GM04504 (cell line): ENCODE measurements around the gene NAA16.
A peak's percentile ranks its signal among the peaks of the same experiment; 100 is the strongest.
"Not testable (repeated sequence)": the region's sequence is repeated elsewhere in the genome, so short reads cannot be mapped to it uniquely, and the experiment has no call there.

Source experiments
- DNase-seq: peaks from one replicate; pipeline ENCODE4 v3.0.0-alpha.2; 2012; ENCODE audit warnings: low read depth

NAA16 gene

DNA sequence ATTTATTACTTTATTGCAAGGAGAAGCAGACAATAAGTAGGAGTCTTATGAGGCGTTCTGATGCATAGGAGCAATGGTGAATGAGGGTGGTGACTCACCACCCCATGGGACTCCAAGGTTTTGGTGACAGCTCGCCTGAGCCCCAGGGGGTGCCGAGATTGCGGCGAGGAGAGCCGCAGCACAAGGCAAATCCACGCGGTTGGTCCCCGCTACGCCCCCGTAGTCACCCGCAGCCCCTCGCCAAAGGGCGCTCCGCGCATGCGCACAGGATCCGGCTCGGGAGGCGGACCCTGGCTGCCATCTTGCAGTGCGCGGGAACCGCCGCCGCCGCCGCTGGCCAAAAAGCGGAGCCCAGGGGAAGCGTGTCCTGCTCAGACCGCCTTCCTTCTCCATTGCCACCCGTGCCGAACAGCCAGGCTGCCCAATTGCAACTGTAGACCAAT, at the start of gene NAA16:
Gene NAA16, plus strand, starts transcription at position 305 of the 443 bp plus-strand sequence. CDS start 262 bp downstream, outside the sequence.
- peak; percentile 70 for DNase-seq

DNA sequence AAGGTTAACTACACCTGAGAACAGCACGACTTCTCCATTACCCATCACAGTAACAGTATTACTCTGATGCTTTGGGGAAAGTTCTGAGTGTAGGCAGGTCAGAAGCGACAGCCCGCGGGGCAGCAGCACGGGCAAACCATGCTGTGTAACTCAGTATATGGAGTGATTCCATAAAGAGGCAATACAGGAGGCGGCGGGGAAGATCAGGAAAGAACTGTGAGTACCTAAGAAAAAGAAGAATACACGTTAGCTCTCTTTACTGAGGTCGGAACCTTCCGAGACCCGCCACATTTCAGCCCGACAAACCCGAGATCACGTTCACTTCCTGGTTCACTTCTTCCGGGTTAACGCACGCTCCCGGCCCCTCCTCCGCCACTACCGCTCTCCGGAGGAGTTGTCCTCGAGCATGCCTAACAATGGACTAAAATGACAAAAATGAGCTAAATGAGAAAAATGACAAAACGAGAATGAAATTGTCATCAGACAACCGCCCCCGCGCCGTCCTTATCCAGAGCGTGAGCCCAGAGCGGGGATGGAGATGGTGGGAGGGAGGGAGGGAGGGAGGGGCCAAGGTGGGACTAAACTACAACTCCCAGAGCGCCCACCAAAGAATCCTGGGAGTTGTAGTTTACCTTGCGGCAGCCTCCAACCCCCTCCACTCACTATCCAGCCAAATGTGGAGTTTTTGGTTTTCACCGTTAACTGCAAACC, 47.7 kb upstream of the NAA16 start, which contains the start of gene MTRF1:
Gene MTRF1, minus strand, starts transcription at position 316 of the 711 bp plus-strand sequence. CDS start 2,669 bp downstream, outside the sequence.
- peak; percentile 49 for DNase-seq

DNA sequence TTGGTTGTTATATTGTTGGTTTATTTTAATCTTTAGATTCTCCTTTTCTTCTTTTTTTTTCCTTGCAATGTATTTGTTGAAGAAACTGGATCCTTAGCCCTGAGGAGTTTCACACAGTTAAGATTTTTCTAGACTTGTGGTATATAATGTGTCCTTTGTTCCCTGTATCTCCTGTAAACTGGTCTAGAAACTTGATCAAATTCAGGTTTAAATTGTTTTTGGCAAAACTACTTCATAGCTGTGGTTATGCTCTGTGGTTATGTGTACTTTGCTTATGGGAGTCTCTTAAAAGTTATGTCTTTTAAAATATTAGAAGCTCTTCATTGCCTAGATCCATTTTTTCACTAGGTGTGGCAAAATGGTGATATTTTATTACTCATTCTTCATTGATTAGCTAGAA, 44.0 kb upstream of the NAA16 start:
- no peak for DNase-seq

DNA sequence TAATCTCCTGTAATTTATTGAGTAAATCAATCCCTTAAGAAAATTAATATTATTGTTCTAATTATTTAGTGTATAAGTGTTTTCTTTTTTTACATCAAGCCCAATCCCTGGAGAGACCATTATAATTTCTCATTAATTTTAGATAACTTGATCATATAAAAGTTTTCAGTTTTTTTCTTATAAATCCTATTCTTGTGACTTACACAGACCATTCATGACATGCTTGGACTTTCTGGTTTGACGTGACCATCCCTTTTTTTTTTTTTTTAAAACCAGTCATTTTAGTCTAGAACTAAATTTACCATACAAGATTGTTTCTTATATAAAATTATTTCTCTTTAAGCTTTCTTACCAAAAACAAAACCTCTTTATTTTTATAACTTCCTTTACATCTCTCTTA, 42.3 kb upstream of the NAA16 start:
- DNase-seq = no peak

DNA sequence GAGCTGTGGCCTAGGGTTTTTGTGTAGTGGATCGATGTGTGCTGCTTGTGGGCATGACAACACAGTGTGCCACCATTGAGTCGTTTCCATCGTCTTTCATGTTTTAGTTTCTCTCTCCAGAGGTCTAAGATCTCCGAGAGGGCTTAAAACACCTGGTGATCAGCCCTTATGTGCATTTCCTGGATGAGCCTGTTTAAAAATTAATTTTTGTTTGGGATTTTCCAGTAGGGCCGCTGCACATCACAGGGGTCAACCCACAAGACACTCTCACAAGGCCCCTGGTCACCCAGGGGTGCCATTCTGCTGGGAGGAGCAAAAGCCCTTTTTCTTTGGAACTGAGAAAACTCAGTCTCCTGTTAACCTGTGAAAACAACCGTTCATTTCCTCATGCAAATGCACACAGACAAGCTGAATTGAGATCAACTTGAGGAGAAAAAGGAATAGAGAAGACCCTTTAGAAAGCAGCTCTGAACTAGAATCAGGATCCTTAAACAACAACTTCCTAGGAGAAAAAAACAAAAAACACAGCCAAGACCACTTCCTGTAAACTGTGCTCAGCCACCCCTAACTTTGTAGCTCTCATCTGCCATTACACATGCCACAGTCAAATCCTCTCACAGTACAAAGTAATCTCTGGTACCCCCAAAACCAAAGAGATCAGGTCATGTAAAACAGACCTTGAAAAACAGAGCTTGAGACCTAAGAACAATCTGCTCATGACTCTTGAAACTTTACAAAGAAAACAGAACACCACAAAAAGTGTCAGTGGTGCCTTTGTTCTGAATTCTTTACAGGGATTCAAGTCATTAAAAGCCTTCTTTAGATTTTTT, 39.4 kb upstream of the NAA16 start:
- DNase-seq = no peak

DNA sequence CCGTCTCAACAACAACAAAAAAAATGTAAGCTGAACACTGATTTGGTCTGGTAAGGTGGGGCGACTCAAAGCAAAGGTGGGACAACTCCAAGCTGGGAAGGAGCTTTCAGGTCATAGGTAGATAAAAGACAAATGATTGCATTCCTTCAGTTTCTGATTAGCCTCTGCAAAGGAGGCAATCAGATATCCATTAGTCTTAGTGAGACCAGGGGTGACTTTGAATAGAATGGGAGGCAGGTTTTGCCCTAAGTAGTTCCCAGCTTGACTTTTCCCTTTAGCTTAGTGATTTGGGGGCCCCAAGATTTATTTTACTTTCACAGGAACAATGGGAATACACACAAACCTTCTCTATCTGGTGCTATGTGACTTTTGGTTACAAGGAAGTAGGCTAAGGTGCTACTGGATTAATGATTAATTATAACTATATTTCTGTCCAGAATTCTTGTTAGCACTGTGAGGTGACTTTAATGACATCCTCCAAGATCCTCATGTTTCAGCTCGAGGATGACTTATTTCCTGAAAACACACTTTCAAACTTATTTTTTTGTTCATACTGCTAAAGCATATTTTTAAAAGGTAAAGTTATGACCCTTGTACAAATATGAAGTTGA, 37.1 kb upstream of the NAA16 start:
- no peak for DNase-seq

DNA sequence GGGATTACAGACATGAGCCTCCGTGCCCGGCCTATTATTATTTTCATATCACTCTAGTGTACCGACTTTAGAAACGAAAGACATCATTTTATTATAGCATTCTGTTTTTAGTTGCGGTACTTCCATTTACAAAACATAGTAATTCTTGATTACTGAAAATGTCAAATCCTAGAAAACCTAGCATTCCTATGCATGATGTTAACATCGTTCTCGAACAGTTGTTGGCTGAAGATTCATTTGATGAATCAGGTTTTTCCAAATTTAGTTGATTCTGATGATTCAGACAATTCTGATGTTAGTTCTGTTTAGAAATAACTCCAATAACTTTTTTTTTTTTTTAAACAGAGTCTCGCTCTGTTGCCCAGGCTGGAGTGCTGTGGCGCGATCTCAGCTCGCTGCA, 36.2 kb upstream of the NAA16 start:
- DNase-seq = no peak

DNA sequence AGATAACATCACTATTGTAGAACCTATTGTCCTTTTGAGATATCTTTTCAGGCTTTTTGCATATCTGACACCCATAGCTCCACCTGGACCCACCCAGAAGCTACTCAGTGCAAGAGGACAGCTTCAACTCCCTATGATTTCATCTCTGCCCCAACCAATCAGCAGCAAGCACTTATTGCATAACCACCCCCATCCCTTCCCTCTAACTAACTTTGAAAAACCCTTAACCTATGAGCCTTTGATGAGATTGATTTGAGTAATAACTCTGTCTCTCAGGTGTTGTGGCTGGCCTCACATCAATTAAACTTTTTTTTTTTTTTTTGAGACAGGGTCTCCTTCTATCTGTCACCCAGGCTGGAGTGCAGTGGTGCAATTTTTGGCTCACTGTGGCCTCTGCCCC, 34.2 kb upstream of the NAA16 start:
- no peak for DNase-seq

DNA sequence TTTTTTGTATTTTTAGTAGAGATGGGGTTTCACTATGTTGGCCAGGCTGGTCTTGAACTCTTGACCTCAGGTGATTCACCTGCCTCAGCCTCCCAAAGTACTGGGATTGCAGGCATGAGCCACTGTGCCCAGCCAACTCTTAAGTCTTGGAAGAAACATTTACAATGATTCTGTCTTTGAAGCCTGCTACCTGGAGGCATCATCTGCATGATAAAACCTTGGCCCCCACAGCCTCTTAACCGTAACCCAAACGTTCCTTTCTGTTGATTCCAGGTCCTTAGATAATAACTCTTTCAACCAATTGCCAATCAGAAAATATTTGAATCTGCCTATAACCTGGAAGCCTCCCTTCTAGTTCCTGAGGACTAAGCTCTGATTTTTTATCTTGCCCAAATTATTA, 31.9 kb upstream of the NAA16 start:
- not testable (repeated sequence) for DNase-seq

DNA sequence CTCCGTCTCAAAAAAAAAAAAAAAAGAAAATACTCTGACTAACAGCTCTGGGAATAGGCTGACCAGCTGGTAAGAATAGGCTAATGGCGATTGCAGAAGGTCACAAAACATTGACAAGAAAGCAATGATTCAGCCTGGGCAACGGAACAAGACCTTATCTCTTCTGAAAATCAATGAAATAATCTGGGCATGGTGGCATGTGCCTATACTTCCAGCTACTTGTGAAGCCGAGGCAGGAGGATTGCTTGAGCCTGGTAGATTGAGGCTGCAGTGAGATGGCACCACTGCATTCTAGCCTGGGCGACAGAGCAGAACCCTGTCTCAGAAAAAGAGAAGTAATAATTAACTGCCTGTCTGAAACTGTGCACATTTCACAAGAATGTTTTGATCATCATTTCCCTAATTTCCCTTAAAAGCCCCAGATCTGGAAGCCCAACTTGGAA, 28.9 kb upstream of the NAA16 start:
- DNase-seq = no peak

DNA sequence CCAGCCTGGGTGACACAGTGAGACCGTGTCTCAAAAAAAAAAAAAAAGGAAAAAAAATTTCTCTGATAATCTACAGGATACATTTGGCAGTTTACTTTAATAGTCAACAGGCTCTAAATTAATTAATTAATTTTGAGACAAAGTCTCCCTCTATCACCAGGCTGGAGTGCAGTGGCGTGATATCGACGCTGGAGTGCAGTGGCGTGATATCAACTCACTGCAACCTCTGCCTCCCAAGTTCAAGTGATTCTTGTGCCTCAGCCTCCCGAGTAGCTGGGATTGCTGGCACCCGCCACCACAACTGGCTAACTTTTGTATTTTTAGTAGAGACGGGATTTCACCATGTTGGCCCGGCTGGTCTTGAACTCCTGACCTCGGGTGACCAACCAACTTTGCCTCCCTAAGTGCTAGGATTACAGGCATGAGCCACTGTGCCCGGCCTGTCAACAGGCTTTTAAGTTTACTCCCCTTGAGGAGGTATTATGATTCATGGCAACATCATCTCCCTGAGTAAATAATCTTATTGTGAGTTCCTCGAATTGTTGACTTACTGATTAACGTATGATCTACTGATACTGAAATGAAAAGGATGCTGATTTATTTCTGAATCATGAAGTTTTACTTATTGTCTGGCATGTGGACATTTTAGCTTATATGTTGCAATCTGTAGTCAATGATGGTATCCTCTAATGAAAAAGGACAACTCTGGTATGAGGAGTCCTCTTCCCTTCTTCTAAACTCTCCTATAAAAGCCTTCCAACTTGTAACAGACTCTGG, 26.4 kb upstream of the NAA16 start:
- DNase-seq = peak; percentile 68

DNA sequence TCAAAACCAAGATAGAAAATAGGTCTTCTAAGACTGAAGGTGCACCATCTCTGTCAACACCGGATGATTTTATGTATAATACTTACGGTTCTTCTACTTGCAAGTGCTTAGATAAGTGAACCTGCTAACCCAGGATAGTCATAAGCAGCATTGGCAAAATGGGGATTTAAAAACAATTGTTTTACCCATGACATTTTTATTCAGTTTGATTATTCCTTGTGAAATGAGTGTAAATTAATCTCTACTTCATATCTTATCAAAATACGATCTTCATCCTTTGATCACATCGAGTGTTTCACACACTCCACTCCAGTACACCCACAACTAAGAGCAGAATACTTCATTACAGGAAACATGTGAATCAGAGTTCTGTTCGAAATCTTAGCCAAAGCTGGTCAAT, 24.7 kb upstream of the NAA16 start:
- DNase-seq = no peak

DNA sequence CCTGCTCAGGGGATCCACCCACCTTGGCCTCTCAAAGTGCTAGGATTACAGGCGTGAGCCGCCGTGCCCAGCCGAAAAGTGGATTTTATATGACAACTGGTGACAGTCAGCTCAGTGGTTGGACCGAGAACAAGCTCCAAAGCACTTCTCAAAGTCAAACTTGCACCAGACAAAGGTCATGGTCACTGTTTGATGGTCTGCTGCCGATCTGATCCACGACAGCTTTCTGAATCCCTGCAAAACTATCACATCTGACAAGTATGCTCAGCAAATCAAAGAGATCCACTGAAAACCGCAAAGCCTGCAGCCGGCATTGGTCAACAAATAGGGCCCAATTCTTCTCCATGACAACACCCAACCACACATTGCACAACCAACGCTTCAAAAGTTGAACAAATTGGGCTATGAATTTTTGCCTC, 21.6 kb upstream of the NAA16 start:
- no peak for DNase-seq

DNA sequence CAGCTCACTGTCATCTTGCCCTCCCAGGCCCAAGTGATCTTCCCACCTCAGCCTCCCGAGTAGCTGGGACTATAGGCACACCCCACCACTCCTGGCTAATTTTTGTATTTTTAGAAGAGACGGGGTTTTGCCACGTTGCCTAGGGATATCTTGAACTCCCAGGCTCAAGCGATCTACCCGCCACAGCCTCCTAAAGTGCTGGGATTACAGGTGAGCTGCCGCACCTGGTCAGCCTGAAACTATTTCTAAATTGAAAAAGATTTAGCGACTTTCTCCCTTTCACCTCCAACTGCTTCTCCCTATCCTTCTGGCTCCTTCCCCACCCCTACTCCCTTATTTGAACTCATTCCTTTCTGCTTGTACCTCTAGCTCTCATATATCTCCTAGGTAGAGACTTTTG, 19.8 kb upstream of the NAA16 start:
- DNase-seq = no peak

DNA sequence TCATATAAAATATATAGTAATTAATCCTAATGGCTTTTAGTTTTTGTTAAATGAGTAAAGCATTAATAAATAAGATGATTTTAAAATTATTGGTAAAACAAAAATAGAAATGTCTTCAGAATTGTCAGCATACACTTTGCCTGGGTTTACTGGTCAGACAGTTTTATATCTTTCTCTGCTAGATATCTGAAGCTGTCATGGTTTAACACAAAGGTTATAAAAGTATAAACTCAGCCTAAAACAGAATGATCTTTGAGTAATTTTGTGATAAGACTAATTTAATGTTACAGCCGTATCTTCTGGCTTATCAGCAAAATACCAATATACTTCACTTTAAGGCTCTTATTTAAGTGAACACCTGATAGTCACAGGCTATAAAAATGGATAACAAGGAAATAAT, 17.8 kb upstream of the NAA16 start:
- no peak for DNase-seq

DNA sequence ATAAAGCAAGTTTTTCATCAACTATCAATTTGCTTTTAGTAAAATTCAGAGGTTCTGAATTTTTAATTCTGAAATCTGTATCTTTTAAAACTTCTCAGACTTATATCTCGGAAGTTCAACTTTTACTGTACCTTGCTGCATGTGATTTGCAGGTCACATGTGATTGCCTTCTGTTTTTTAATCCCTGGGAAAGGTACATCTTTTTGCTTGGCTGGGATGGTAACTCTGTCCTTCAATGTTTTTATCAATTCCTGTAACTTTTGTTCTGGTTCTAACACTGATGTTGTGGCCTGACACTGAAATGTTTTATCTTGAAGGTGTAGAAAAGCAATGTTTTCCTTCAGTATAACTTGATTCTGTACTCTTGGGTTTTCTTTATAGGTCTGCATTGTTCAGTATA, 16.2 kb upstream of the NAA16 start:
- DNase-seq = no peak

DNA sequence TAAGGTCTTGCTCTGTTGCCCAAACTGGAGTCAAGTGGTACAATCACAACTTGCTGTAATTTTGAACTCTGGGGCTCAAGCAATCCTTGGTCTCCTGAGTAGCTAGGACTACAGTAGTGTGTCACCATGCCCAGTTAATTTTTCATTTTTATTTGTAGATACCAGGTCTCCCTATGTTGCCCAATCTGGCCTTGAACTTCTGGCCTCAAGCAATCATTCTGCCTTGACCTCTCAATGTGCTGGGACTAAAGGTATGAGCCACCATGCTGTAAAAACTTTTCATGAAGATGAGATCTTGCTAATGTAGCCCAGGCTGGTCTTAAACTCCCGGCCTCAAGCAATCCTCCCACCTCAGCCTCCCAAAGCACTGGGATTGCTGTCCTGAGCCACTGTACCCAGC, 15.1 kb upstream of the NAA16 start:
- DNase-seq = no peak

DNA sequence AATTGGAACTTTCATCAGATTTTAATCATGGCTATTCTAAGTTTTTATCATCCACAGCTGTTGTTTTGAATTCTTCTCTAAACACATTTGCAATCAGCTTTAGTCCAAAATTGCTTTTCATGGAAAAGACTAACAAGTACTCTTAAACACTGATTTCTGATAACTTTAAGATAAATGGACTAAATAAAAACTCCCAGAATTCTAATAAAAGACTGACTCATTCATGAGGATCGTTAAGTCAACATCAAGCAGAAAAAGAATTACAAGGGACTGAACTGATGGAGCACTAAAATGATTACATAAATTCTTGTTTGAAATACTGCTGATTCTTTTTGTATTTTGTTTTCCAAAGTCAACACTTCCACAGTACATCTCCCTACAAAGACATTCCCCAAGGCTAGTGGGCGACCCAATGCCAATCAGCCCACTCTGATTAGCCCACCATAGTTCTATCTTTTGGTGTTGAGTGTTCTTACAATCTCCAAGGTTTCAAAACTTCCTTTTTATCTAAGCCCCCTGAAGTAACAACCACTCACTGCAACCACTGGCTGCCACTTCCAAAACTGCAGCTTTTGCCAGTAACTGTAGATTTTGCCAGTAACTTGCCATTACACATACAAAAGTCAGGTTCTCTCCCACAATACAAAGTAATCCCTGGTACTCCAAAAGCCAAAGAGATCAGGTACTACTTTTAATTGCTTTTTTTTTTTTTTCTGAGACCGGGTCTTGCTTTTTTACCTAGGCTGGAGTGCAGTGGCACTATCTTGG, 14.0 kb upstream of the NAA16 start:
- DNase-seq = no peak

DNA sequence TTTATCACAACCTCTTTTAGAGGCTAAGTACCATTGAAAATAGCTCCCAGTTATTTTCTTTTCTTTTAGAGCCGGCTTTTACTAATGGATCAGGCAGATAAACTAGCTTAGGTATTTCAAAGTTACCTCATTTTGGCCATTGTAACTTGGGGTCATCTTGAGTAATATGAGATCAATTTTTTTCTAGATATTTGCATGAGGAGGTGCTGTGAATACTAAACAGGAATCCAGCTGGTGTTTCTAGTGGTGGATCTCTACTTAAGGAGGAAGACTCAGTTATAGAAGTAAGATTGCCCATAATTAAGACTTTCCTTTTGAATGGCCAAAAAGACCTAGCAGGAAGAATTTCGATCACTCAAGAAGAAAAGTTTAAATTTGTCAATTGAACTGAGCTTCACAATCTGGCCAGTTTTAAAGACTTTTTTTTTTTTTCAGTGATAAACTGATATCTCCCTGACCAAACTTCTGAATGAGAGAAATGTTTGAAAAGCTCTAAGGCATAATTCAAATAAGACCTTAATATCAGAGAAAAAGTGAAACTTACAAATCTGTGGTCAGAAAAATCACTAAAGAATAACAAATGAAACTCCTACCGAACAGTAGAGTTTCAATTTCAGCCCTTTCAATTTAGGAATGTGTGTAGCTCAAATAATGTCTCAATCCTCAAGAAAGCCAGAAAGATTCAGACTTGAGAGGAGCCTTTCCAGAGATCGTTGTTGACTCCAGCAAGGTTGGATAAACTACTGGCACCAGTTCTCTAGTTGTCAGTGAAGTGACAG, 11.6 kb upstream of the NAA16 start:
- DNase-seq = no peak

DNA sequence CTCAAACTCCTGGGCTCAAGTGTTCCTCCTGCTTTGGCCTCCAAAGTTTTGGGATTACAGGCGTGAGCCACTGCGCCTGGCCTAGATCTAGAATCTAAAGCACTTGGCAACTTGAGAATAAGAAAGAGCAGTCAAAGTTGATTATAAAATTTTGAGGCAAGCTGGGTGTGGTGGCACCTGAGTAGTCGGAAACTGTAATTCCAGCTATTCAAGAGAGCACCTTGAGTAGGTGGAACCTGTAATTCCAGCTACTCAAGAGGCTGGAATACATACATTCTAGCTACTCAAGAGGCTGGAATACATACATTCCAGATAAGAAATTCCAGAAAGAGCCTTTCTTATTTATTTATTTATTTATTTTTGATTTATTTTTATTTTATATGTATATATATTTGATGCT, 8.3 kb upstream of the NAA16 start:
- no peak for DNase-seq
